HCT116 (cell line): Measurements from ENCODE around the gene CASK. TPM values are rescaled to one million over a fixed set of nuclear protein-coding genes. Genes with fewer than 3 reads are reported as not detected.

Experiments used
- ATAC-seq: fragments of 200-7000 bp; cut with Tn5 transposase; 2 replicates; pipeline ENCODE4 v1.9.1; 2020; ENCODE audit warnings: mild to moderate bottlenecking, moderate library complexity
- BruUV-seq: library from RNA; stranded (reverse); fragments of 400-500 nt; replicated peaks from 2 replicates; lab custom pipeline; 2021; lab: Mats Ljungman, UMichigan
- CTCF ChIA-PET: fragments of 300-600 bp; sonication (Branson Sonifier 250); formaldehyde crosslinking; loops from one replicate; lab custom pipeline; 2021; ENCODE audit warnings: antibody characterized with exemption; lab: Charles Lee
- POLR2A ChIA-PET: fragments of 300-600, 350-600 bp; sonication (Branson Sonifier 250); formaldehyde crosslinking; loops from one replicate; lab custom pipeline; 2021; ENCODE audit warnings: antibody characterized with exemption; lab: Charles Lee
- RAD21 ChIA-PET, 2 experiments: fragments of 300-600 bp; sonication (Branson Sonifier 250); formaldehyde crosslinking; loops; one replicate each; lab custom pipeline; 2023; ENCODE audit warnings: low total read pairs in 2 of 2; ENCODE audit not compliant: uncharacterized antibody in 2 of 2, unreplicated experiment in 2 of 2, low non-redundant PET in 1 of 2; lab: Charles Lee
- DNase-seq: peaks from one replicate; pipeline ENCODE4 v3.0.0-alpha.2; 2010; ENCODE audit warnings: low read depth, low spot score
- H2AFZ ChIP-seq: fragments of 200-600 bp; shearing (Covaris generic), sonication (generic); 2 replicates; pipeline ENCODE4 v1.6.1; 2017; ENCODE audit warnings: low read depth, mixed run types, mixed read lengths, antibody characterized with exemption, low read length; ENCODE audit not compliant: poor library complexity, severe bottlenecking
- H3K27ac ChIP-seq: 2 replicates; pipeline ENCODE4 v1.5.1; 2012; ENCODE audit warnings: low read depth, low read length
- H3K27me3 ChIP-seq: fragments of 200-600 bp; sonication (generic); 2 replicates; pipeline ENCODE4 v1.6.1; 2016; ENCODE audit warnings: mixed run types, low read length, mixed read lengths; ENCODE audit not compliant: insufficient read depth
- H3K36me3 ChIP-seq, 2 experiments: fragments of 200-500 bp in 1 of 2; fragments of 200-600 bp in 1 of 2; sonication (Bioruptor generic) in 1 of 2; sonication (generic) in 1 of 2; 2 replicates each; pipeline versions ENCODE4 v1.5.1 to v1.6.1; 2014 to 2016; ENCODE audit warnings: low read length in 2 of 2, inconsistent platforms in 1 of 2, mixed read lengths in 1 of 2, mixed run types in 1 of 2; ENCODE audit not compliant: insufficient read depth in 2 of 2, control insufficient read depth in 1 of 2
- H3K4me1 ChIP-seq, 2 experiments: fragments of 200-600 bp in 1 of 2; sonication (generic) in 1 of 2; 2 replicates each; pipeline versions ENCODE4 v1.5.1 to v1.6.1; 2012 to 2017; ENCODE audit warnings: low read length in 2 of 2, inconsistent platforms in 1 of 2, mild to moderate bottlenecking in 1 of 2, mixed read lengths in 1 of 2, mixed run types in 1 of 2, moderate library complexity in 1 of 2; ENCODE audit not compliant: insufficient read depth in 2 of 2, control insufficient read depth in 1 of 2
- H3K4me2 ChIP-seq: fragments of 200-600 bp; sonication (generic); 2 replicates; pipeline ENCODE4 v1.6.1; 2017; ENCODE audit warnings: mixed run types, low read length, mixed read lengths
- H3K4me3 ChIP-seq, 2 experiments: fragments of 200-600 bp in 1 of 2; sonication (generic) in 1 of 2; replicated peaks in 1 of 2; 2 replicates each; pipeline ENCODE4 v1.5.1; 2011 to 2016; ENCODE audit warnings: low read length in 2 of 2, control low read depth in 1 of 2, low read depth in 1 of 2, mild to moderate bottlenecking in 1 of 2, mixed read lengths in 1 of 2, mixed run types in 1 of 2
- H3K79me2 ChIP-seq: fragments of 200-600 bp; sonication (generic); 2 replicates; pipeline ENCODE4 v1.6.1; 2017; ENCODE audit warnings: mild to moderate bottlenecking, mixed run types, low read length, moderate library complexity, mixed read lengths; ENCODE audit not compliant: insufficient read depth
- H3K9ac ChIP-seq: fragments of 200-600 bp; sonication (generic); 2 replicates; pipeline ENCODE4 v1.6.1; 2016; ENCODE audit warnings: low read length, mixed read lengths
- H3K9me2 ChIP-seq: fragments of 200-600 bp; sonication (generic), shearing (Covaris generic); 2 replicates; pipeline ENCODE4 v1.6.1; 2017; ENCODE audit warnings: mixed run types, mild to moderate bottlenecking, moderate library complexity; ENCODE audit not compliant: insufficient read depth
- H3K9me3 ChIP-seq, 2 experiments: fragments of 200-500 bp in 1 of 2; fragments of 200-600 bp in 1 of 2; sonication (Bioruptor generic) in 1 of 2; sonication (generic) in 1 of 2; 2 replicates each; pipeline ENCODE4 v1.6.1; 2014 to 2017; ENCODE audit warnings: low read length in 2 of 2, mixed read lengths in 2 of 2, inconsistent platforms in 1 of 2, low read depth in 1 of 2, mild to moderate bottlenecking in 1 of 2, mixed run types in 1 of 2, moderate library complexity in 1 of 2; ENCODE audit not compliant: control insufficient read depth in 1 of 2, insufficient read depth in 1 of 2
- H4K20me1 ChIP-seq: fragments of 200-600 bp; sonication (generic), shearing (Covaris generic); 2 replicates; pipeline ENCODE4 v1.6.1; 2017; ENCODE audit warnings: mixed run types, mild to moderate bottlenecking, moderate library complexity; ENCODE audit not compliant: insufficient read depth
- CBX3 ChIP-seq: IDR thresholded peaks from 2 replicates; pipeline ENCODE4 v1.6.1; 2012; ENCODE audit warnings: low read depth
- CEBPB ChIP-seq: IDR thresholded peaks from 2 replicates; pipeline ENCODE4 v1.6.1; 2012; ENCODE audit warnings: low read depth
- EGR1 ChIP-seq: IDR thresholded peaks from 2 replicates; pipeline ENCODE4 v1.6.1; 2012; ENCODE audit warnings: low read depth
- ELF1 ChIP-seq: IDR thresholded peaks from 2 replicates; pipeline ENCODE4 v1.6.1; 2012; ENCODE audit warnings: low read depth, borderline replicate concordance
- EZH2phosphoT487 ChIP-seq: fragments of 200-600 bp; IDR thresholded peaks from 2 replicates; pipeline ENCODE4 v1.6.1; 2018; ENCODE audit warnings: antibody characterized with exemption, borderline replicate concordance
- JUND ChIP-seq: IDR thresholded peaks from 2 replicates; pipeline ENCODE4 v1.6.1; 2012
- POLR2A ChIP-seq: IDR thresholded peaks from 2 replicates; pipeline ENCODE4 v1.7.0; 2011; ENCODE audit warnings: borderline replicate concordance; ENCODE audit not compliant: insufficient read depth, insufficient read length; ENCODE audit errors: extremely low read depth
- POLR2AphosphoS5 ChIP-seq: IDR thresholded peaks from 2 replicates; pipeline ENCODE4 v1.6.1; 2011; ENCODE audit warnings: mild to moderate bottlenecking, low read depth, low read length, moderate library complexity
- RAD21 ChIP-seq: IDR thresholded peaks from 2 replicates; pipeline ENCODE4 v1.6.1; 2012; ENCODE audit warnings: low read depth, mild to moderate bottlenecking
- SIN3A ChIP-seq: IDR thresholded peaks from 2 replicates; pipeline ENCODE4 v1.6.1; 2012; ENCODE audit warnings: low read depth
- SRF ChIP-seq: IDR thresholded peaks from 2 replicates; pipeline ENCODE4 v1.6.1; 2012; ENCODE audit warnings: low read depth
- TCF7L2 ChIP-seq: IDR thresholded peaks from 2 replicates; pipeline ENCODE4 v1.7.0; 2011; ENCODE audit warnings: borderline replicate concordance, inconsistent platforms; ENCODE audit not compliant: insufficient read depth, insufficient read length; ENCODE audit errors: extremely low read depth
- YY1 ChIP-seq: IDR thresholded peaks from 2 replicates; pipeline ENCODE4 v1.6.1; 2011; ENCODE audit warnings: low read length, low read depth, moderate library complexity, mild to moderate bottlenecking; ENCODE audit not compliant: insufficient replicate concordance; ENCODE audit errors: extremely low read depth
- ZFX ChIP-seq: fragments of 450-650 bp; IDR thresholded peaks from 2 replicates; pipeline ENCODE4 v1.6.1; 2017
- ZNF274 ChIP-seq: fragments of 200-500 bp; sonication (Bioruptor generic); IDR thresholded peaks from 2 replicates; pipeline ENCODE4 v1.6.1; 2014; ENCODE audit warnings: mild to moderate bottlenecking, low read depth, low read length, inconsistent platforms
- intact Hi-C: fragments of 100-400 bp; cut with micrococcal nuclease; formaldehyde crosslinking; loops from 2 replicates; pipeline ENCODE4 v1.10.0; 2022
- total RNA-seq: library from RNA; stranded (reverse); gene quantifications from one replicate; pipeline ENCODE4 v1.2.1, GENCODE V29; 2021; ENCODE audit not compliant: unreplicated experiment
- TF ChIP-seq, protein P1 (sequence below): IDR thresholded peaks from 2 replicates; pipeline ENCODE4 v1.6.1; 2011; ENCODE audit warnings: mild to moderate bottlenecking, low read length, moderate library complexity; ENCODE audit not compliant: insufficient replicate concordance; ENCODE audit errors: extremely low read depth
- TF ChIP-seq, protein P2 (sequence below), 3 experiments: fragments of 200-600 bp in 1 of 3; sonication (generic) in 1 of 3; IDR thresholded peaks in 2 of 3; conservative IDR thresholded peaks in 1 of 3; 2 replicates each; pipeline ENCODE4 v1.5.1; 2012 to 2017; ENCODE audit warnings: low read depth in 2 of 3, low read length in 2 of 3, antibody characterized with exemption in 1 of 3, borderline replicate concordance in 1 of 3, control low read depth in 1 of 3, mild to moderate bottlenecking in 1 of 3, mixed read lengths in 1 of 3, mixed run types in 1 of 3, moderate library complexity in 1 of 3; ENCODE audit not compliant: insufficient read depth in 1 of 3
- TF ChIP-seq, protein P3 (sequence below): IDR thresholded peaks from 2 replicates; pipeline ENCODE4 v1.6.1; 2012; ENCODE audit warnings: low read depth
- TF ChIP-seq, protein P4 (sequence below): IDR thresholded peaks from 2 replicates; pipeline ENCODE4 v1.6.1; 2012
- TF ChIP-seq, protein P5 (sequence below): IDR thresholded peaks from 2 replicates; pipeline ENCODE4 v1.6.1; 2012

The CASK gene
- total RNA-seq, 1 experiment from 2014 or later, result 39.0 TPM

DNA sequence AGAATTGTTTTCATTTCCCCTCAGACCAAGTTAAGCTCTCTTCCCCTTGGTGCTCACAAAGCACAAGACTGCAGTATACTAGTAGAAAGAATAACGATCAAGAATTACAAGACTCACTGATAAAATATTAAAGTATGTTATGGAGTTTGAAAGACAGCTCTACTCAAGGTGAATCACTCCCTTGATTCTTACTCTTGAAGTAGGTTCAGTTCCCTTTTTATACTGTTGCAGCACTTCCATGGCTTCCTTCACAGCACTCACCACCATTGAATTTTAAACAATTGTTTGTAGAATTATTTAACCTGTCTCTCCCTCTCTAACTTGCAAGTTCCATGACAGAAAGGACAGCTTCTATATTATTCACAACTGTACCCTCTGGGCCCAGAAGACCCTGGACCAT lies 42.2 kb downstream of the CASK start:
- Histone ChIP-seq H3K4me3 (no peak overlapping the region), H3K9me3 (no peaks in the 10 kb centered on the region), H3K27ac (no peak overlapping the region), H3K4me2 (no peak overlapping the region), H3K79me2 (peaks cover 14% of the 10 kb centered on the region; the same call in 1 of the 2 replicates), H3K36me3 (no peaks in the 10 kb centered on the region), H4K20me1 (no peaks in the 10 kb centered on the region), H3K4me1 (no peaks in the 10 kb centered on the region), H2AFZ (no peak overlapping the region), H3K9me2 (no peaks in the 10 kb centered on the region), H3K9ac (no peak overlapping the region), H3K27me3 (no peaks in the 10 kb centered on the region)
- intact Hi-C loops, result no loop called here
- TF ChIP-seq CBX3, result no peak
- TF ChIP-seq, protein P1, sequence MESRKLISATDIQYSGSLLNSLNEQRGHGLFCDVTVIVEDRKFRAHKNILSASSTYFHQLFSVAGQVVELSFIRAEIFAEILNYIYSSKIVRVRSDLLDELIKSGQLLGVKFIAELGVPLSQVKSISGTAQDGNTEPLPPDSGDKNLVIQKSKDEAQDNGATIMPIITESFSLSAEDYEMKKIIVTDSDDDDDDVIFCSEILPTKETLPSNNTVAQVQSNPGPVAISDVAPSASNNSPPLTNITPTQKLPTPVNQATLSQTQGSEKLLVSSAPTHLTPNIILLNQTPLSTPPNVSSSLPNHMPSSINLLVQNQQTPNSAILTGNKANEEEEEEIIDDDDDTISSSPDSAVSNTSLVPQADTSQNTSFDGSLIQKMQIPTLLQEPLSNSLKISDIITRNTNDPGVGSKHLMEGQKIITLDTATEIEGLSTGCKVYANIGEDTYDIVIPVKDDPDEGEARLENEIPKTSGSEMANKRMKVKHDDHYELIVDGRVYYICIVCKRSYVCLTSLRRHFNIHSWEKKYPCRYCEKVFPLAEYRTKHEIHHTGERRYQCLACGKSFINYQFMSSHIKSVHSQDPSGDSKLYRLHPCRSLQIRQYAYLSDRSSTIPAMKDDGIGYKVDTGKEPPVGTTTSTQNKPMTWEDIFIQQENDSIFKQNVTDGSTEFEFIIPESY, result no peak
- TF ChIP-seq, protein P2, sequence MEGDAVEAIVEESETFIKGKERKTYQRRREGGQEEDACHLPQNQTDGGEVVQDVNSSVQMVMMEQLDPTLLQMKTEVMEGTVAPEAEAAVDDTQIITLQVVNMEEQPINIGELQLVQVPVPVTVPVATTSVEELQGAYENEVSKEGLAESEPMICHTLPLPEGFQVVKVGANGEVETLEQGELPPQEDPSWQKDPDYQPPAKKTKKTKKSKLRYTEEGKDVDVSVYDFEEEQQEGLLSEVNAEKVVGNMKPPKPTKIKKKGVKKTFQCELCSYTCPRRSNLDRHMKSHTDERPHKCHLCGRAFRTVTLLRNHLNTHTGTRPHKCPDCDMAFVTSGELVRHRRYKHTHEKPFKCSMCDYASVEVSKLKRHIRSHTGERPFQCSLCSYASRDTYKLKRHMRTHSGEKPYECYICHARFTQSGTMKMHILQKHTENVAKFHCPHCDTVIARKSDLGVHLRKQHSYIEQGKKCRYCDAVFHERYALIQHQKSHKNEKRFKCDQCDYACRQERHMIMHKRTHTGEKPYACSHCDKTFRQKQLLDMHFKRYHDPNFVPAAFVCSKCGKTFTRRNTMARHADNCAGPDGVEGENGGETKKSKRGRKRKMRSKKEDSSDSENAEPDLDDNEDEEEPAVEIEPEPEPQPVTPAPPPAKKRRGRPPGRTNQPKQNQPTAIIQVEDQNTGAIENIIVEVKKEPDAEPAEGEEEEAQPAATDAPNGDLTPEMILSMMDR (IDR thresholded peaks at IDR 0.05 in 2 of 3, conservative IDR thresholded peaks at IDR 0.05 in 1 of 3; ENCODE audit: borderline replicate concordance in 1 of 3, insufficient read depth in 1 of 3, low read depth in 2 of 3, low read length in 2 of 3), result no peak
- TF ChIP-seq POLR2A, result no peak
- no peak for TF ChIP-seq EGR1
- TF ChIP-seq JUND, result no peak
- no peak for TF ChIP-seq ZNF274
- TF ChIP-seq TCF7L2, result no peak
- no peak for TF ChIP-seq POLR2AphosphoS5
- no peak for TF ChIP-seq ZFX
- no peak for TF ChIP-seq YY1
- no peak for TF ChIP-seq SIN3A
- TF ChIP-seq, protein P3, sequence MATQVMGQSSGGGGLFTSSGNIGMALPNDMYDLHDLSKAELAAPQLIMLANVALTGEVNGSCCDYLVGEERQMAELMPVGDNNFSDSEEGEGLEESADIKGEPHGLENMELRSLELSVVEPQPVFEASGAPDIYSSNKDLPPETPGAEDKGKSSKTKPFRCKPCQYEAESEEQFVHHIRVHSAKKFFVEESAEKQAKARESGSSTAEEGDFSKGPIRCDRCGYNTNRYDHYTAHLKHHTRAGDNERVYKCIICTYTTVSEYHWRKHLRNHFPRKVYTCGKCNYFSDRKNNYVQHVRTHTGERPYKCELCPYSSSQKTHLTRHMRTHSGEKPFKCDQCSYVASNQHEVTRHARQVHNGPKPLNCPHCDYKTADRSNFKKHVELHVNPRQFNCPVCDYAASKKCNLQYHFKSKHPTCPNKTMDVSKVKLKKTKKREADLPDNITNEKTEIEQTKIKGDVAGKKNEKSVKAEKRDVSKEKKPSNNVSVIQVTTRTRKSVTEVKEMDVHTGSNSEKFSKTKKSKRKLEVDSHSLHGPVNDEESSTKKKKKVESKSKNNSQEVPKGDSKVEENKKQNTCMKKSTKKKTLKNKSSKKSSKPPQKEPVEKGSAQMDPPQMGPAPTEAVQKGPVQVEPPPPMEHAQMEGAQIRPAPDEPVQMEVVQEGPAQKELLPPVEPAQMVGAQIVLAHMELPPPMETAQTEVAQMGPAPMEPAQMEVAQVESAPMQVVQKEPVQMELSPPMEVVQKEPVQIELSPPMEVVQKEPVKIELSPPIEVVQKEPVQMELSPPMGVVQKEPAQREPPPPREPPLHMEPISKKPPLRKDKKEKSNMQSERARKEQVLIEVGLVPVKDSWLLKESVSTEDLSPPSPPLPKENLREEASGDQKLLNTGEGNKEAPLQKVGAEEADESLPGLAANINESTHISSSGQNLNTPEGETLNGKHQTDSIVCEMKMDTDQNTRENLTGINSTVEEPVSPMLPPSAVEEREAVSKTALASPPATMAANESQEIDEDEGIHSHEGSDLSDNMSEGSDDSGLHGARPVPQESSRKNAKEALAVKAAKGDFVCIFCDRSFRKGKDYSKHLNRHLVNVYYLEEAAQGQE, result no peak
- TF ChIP-seq RAD21, result no peak
- no peak for TF ChIP-seq CEBPB
- TF ChIP-seq, protein P4, sequence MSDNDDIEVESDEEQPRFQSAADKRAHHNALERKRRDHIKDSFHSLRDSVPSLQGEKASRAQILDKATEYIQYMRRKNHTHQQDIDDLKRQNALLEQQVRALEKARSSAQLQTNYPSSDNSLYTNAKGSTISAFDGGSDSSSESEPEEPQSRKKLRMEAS, result no peak
- no peak for TF ChIP-seq EZH2phosphoT487
- TF ChIP-seq, protein P5, sequence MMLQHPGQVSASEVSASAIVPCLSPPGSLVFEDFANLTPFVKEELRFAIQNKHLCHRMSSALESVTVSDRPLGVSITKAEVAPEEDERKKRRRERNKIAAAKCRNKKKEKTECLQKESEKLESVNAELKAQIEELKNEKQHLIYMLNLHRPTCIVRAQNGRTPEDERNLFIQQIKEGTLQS, result no peak
- no peak for TF ChIP-seq ELF1
- no peak for TF ChIP-seq SRF
- ChIA-PET CTCF (no interaction called here), POLR2A (no interaction called here), RAD21 (no interaction called here)
- DNase-seq (no peak), ATAC-seq (no peak)
- BruUV-seq, result no TSS peak
